ENCODE results near the gene FAM111B.
A peak's percentile ranks its signal among the peaks of the same experiment; 100 is the strongest.
"Not testable (repeated sequence)": the region's sequence is repeated elsewhere in the genome, so short reads cannot be mapped to it uniquely, and the experiment has no call there.

The FAM111B gene, protein sequence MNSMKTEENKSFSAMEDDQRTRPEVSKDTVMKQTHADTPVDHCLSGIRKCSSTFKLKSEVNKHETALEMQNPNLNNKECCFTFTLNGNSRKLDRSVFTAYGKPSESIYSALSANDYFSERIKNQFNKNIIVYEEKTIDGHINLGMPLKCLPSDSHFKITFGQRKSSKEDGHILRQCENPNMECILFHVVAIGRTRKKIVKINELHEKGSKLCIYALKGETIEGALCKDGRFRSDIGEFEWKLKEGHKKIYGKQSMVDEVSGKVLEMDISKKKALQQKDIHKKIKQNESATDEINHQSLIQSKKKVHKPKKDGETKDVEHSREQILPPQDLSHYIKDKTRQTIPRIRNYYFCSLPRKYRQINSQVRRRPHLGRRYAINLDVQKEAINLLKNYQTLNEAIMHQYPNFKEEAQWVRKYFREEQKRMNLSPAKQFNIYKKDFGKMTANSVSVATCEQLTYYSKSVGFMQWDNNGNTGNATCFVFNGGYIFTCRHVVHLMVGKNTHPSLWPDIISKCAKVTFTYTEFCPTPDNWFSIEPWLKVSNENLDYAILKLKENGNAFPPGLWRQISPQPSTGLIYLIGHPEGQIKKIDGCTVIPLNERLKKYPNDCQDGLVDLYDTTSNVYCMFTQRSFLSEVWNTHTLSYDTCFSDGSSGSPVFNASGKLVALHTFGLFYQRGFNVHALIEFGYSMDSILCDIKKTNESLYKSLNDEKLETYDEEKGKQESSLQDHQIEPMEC

DNA sequence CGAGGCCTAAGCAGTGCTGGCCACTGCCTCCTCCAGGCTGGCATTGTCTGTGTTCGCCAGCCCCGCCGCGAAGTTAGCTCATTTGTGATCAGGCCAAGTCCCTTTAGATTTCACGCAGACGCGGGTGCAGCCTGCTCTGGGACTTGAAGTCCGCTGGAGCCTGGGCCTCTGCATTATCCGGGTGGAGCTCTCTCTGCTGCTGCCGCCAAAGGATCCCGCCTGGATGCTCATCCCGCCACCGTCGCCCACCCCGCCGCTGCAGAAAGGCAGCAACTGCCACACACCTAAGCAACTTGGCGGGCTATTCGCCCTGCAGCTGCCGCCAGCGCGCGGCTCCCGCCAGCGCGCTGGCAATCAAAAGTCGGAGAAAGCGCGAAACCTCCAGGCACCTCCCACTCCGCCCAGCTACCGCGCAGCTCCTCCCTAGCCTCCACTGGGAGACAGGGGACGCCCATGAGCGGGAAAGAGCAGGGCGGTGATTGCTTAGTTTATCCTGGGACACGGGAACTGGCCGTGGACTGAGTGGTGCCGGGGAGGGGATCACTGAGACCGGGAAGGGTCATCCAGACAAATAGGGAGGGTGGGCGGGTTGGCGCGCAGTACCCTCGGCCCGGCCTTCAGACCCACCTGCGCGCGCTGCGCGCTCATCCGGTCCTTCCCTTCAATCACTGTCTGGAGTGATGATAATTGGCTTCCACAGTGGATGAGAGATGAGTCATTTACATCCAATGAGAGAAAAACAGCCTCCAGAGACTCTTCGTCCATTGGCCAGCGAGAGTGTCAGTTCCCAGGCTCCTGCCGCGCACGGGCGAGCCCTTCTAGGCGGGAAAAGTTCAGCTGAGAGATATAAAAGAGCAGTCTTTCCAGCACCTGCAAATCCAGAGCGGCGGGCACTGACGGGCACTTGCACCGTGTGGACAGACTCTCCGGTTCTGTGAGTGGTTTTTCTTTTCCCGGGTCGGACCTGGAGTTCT lies at the start of gene FAM111B:
Gene FAM111B (plus strand): TSS at position 875 of the 974 bp plus-strand sequence. CDS start 2,389 bp downstream, outside the sequence.
- DNase-seq (ENCODE audit: low read depth, low spot score), result peak; percentile 88

DNA sequence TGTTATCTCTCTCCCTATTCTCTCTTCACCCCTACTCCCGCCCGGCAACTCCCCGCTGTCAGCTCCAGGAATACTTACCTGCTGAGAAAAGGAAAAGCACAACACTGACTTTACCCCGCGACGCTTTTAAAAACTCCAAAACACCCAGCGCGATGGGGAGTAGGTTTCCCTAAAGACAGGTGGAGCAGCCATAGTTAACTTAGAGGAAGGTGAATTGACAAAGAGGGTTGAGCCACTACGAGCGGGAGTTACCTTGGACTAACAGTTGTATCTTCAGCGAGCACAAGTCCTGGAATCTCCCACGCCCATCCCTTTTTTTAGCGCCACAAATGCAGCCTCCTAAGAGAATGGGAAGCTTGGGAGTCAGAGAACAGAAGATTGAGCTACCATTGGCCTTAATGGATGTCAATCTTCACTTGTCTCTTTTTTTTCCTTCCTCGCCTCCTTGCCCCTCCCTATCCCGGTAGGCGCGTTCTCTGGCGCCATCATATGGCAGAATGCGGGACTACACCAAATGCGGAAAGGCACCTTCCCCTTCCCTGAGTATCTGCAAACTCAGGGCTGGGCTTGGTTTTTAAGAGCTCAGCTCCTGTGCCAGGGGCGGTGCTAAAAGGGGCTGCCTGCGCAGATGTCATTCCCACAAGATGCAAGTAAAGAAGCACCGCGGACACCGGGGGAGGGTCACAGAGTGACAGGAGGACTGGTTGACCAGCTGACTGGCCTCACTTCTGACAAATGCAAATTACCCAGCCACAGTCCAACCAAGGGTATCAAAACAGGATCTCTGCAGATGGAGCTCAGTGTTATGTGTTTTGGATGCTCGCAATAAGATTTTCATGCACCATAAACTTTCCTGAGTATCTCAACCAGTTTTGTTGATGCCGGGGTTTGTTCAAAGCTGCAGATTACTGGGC lies 48.7 kb upstream of the FAM111B start:
- peak; percentile 97 for DNase-seq (ENCODE audit: low read depth, low spot score)

DNA sequence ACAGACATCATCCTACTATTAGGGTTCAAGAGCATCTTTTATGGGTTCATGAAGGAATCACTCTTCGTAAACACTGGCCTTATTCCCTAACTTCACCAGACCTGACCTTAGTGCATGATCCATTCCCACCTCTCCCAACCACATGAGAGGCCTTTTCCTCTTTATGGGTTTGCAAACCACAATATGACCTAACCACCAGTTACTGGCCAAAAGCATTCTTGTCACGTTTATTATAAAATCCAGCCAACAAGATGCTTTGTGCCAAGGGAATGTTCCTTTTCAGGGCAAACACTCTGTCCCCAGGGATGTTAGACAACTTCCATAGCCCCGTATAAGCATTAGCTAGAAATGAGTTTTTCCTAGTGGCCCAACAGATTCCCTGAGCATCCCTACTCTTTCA lies 46.9 kb upstream of the FAM111B start:
- DNase-seq (ENCODE audit: low read depth, low spot score), result not testable (repeated sequence)

DNA sequence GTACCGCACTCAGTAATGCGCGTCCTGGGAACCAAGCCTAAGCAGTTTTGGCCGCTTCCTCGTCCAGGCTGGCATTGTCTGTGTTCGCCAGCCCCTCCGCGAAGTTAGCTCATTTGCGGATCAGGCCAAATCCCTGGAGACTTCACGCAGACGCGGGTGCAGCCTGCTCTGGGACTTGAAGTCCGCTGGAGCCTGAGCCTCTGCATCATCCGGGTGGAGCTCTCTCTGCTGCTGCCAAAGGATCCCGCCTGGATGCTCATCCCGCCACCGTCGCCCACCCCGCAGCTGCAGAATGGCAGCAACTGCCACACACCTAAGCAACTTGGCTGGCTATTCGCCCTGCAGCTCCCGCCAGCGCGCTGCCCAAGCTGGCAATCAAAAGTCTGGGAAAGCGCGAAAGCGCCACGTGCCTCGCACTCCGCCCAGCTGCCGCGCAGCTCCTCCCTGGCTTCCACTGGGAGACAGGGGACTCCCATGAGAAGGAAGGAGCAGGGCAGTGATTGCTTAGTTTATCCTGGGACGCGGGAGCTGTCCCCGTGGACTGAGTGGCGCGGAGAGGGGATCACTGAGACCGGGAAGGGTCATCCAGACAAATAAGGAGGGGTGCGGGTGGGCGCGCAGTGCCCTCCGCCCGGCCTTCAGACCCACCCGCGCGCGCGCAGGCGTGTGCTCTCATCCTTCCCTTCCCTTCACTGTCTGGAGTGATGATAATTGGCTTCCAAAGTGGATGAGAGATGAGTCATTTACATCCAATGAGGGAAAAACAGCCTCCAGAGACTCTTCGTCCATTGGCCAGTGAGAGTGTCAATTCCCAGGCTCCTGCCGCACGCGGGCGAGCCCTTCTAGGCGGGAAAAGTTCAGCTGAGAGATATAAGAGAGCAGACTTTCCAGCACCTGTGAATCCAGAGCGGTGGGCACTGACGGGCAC lies 44.2 kb upstream of the FAM111B start:
- no peak for DNase-seq (ENCODE audit: low read depth, low spot score)

GRCh38 chr11:59063996-59064727 lies 42.9 kb upstream of the FAM111B start:
- not testable (repeated sequence) for DNase-seq (ENCODE audit: low read depth, low spot score)

DNA sequence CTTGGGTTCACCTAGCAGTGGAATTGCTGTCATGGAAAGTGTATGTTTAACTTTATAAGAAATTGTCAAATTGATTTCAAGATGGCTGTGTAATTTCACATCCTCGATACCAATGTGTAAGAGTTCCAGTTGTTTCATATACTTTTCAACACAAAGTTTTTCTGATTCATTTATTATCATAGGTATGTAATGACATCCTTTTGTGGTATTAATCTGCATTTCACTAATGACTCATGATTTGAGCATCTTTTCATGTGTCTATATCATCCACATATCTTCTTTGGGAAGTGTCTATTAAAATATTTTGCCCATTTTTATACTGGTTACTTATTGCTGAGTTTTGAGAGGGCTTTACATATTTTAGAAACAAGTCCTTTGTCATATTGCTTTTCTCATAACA lies 38.0 kb upstream of the FAM111B start:
- DNase-seq (ENCODE audit: low read depth, low spot score), result no peak

- DNase-seq (ENCODE audit: low read depth, low spot score), result no peak
Observed at GRCh38 chr11:59076876-59077571, 30.0 kb upstream of the FAM111B start.

DNA sequence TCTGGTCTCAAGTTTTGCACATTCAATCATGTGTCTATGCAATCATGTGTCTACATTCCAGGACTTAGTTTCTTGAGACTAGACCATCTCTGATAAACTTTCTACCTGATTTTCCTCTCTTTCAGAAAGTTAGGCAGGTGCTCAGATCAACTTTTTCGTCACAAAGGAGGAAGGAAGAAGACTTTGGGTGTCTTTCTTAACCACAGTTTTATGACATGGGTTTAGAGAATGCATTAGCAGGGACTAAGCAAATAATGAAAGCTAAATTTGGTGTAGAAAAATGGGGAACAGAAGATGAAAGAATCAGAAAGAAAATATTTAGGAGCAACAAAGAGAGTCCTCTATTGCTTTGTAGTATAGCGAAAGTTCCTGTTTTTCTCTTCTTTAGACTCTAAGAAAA lies 28.6 kb upstream of the FAM111B start:
- DNase-seq (ENCODE audit: low read depth, low spot score), result no peak

DNA sequence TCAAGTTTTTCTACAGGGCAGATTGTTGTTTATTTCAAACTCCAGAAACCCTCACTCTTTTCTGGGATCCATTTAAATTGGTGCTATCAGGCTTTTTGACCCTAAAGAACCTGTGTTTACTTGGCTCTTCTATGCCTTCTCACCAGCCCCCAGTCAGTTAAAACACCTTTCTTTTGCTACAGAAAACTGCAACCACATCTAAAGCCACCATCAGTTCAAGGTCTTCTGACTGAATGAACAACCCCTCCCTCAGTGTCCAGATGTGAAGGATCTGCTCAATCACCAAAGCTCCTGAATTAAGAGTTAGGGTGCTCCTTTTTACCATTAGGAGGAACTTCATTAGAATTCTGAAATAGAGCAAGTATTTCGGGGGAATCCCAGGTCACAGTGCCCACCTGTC lies 28.0 kb upstream of the FAM111B start:
- DNase-seq (ENCODE audit: low read depth, low spot score), result no peak

GRCh38 chr11:59080421-59080820 lies 26.6 kb upstream of the FAM111B start:
- not testable (repeated sequence) for DNase-seq (ENCODE audit: low read depth, low spot score)

DNA sequence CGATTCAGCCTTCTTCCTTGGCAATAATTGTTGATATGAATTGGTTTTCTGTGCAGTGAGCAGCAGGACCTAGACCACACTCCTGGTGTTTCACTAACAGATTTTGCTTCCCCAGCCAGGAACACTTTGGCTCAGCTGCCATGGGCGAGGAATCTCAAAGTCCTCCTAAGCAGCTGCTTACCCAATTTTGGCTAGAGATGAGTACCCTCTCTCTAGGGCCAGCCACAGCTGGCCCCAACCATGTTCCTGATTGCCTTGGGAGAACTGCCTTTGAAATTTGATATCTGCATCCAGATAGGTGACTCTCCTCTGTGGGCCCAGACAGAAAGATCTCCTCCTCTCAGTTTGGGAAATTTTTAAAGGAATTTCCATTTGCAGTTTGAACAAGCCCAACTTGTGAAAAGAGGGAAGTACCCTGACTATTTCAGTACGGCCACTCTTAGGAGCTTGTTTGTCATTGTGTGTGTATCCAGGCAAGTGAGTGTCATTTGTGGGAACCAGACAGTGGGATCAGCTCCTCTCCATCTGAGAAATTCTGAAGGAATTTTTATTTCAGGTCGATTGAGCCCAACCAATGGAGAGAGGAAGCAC lies 25.5 kb upstream of the FAM111B start:
- not testable (repeated sequence) for DNase-seq (ENCODE audit: low read depth, low spot score)

DNA sequence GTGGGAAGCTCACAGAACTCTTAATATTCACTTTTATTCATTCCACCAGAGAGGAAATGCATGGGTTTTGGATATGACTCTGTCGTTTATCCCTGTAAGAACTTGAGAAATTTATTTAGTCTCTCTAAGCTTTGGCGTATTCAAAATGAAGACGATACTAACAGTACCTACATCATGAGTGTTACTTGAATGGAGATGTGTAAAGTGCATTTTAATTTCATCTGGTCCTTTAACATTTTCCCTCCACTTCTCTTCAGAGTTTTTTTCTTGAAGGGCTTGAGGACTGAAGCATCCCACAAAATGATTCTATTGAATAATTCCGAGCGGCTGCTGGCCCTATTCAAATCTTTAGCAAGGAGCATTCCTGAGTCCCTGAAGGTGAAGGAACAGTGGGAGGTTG lies 21.0 kb upstream of the FAM111B start, which contains the start of gene GLYATL1B:
Gene GLYATL1B (plus strand): TSS at position 301 of the 400 bp plus-strand sequence. CDS start 0 bp downstream, at position 301.
- DNase-seq (ENCODE audit: low read depth, low spot score), result not testable (repeated sequence)

- DNase-seq (ENCODE audit: low read depth, low spot score), result no peak
Observed at GRCh38 chr11:59088162-59088561, 18.9 kb upstream of the FAM111B start.

DNA sequence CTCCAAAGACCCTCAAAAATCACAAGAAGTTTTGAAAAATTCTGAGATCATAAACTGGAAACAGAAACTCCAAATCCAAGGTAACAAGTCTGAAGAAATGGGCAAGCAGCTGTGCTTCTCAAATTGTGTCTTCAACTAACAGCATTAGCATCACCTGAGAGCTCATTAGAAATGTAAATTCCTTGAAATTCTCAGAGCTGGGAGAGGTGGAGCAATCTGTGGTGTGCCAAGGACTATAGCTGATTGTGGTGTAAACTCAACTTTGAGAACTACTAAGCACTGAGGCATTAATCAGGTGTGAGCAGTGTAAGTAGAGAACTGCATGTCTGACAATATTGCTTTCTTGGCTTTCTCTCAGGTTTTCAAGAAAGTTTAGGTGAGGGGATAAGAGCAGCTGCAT lies 13.5 kb upstream of the FAM111B start:
- DNase-seq (ENCODE audit: low read depth, low spot score), result not testable (repeated sequence)

DNA sequence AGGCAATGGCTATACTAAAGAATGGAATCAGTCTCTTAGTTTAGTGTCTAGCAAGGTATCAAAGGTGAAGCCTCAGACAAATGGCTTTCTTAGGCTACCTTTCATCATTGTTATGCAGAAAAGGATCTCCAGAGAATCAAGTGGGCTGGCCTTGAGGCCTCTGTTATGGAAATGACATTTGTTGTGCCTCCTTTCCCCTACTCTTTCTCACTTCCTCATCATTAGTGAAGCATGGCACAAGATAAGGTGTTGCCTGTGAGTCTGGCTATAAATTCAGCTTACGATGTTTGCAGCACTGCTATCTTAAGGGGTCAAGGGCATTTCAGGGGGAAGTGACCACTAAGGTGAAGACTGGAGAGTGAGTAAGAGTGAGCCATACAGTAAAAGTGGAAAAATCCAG lies 11.8 kb upstream of the FAM111B start:
- DNase-seq (ENCODE audit: low read depth, low spot score), result not testable (repeated sequence)

DNA sequence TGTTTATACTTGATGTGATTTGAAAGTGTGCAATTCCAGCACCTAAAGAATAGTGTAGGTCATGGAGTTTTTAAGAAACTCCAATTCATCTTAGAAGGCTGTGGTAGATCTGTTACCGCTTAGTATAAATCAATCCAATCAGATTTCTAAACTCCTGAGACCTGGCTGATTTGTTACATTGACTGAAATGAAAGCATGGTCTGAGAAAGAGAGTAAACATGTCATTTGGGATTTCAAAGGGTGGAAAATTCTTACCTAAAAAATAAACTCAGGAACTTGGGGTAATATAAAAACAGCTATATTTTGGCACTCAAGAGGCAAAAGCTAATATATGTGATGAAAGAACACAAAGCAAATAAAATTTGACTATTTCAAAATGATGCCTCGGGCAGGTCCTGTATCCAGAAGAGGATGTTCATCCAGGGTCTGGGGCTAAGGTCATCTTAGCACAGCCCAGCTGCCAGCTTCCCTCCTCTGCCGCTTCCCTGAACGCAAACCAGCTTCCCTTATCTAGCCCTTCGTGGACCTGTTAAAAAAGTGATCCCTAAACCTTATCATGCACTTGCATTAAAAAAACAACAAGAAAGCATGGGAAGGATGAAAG lies 11.0 kb upstream of the FAM111B start:
- DNase-seq (ENCODE audit: low read depth, low spot score), result not testable (repeated sequence)

- DNase-seq (ENCODE audit: low read depth, low spot score), result no peak
Observed at GRCh38 chr11:59097113-59097708, 9.8 kb upstream of the FAM111B start.

Measured in iPS DF 19.7 (cell line).